GM18909 (cell line): ENCODE measurements around the gene CEP120.
"Not testable (repeated sequence)": the region's sequence is repeated elsewhere in the genome, so short reads cannot be mapped to it uniquely, and the experiment has no call there.

Source experiments
- ATAC-seq: cut with Tn5 transposase; IDR thresholded peaks from one replicate; pipeline ENCODE4 v1.9.1; 2021; ENCODE audit warnings: mild to moderate bottlenecking; ENCODE audit not compliant: unreplicated experiment, poor library complexity

Gene CEP120

DNA sequence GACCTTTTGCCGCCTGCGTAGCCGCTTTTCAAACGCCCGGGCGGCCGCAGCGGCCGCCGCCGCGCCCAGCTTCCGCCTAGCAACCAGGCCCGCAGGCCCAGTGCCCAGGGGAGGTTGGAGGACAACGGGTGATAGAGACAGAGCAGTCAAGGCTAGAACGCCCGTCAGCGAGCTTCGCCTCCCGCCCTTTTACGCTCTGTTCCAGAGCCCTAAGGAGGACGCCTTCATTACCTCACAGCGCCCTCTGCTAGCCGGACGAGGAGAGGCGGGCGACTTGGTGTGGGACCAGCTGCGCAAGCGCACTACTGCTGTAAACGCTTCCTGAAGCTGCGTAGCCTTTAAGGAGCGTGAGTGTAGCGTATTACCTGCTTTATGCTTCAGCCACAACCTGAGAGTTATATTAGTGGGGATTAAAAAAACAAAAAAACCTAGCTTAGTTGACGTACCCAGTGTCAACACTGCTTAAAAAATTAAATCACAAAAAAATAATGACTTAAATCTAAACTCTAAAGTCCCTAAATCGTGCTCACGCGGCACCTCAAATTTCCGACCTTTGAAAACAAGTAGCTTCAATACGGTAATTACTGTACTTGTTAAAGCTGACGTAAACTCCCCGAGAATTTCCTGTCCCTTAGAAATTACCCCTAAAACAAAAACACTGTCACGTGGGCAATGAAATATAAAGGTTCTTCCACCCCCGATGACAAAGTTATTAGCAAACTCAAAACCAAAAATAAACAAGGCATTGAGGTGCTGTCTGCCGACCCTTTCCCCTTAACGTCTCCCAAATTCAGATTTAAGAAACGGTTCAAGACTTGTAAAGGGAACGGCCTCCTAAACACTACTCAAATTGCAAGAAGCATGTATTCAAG lies at the start of gene CEP120:
Gene CEP120 (minus strand): TSS at position 126 of the 872 bp plus-strand sequence. CDS start 405 bp downstream, outside the sequence.
- ATAC-seq = peak; percentile 98

- no peak for ATAC-seq
Measured at GRCh38 chr5:123472150-123472924, 49.1 kb upstream of the CEP120 start.

DNA sequence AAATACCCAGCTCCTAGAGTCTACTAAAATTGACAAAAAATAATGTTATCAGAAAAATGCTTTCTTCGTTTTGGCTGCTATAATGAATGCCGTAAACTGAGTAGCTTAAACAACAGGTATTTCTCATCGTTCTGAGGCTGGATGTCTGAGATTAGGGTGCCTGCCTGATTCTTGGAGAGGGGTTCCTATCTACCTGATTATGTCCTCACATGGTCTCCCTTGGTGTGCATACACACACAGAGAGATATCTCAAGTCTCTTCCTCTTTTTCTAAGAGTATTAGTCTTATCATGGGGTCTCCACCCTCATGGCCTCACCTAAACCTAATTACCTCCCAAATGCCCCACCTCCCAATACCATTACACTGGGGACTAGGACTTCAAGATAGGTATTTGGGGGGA lies 48.2 kb upstream of the CEP120 start:
- no peak for ATAC-seq

DNA sequence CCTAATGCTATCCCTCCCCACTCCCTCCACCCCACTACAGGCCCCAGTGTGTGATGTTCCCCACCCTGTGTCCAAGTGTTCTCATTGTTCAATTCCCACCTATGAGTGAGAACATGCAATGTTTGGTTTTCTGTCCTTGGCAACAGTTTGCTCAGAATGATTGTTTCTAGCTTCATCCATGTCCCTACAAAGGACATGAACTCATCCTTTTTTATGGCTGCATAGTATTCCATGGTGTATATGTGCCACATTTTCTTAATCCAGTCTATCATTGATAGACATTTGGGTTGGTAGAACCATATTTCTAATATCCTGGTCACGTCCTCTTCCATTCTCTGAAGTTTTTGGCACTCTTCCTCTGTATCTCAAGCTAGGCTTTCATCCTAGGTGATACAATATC lies 43.6 kb upstream of the CEP120 start:
- ATAC-seq = not testable (repeated sequence)

GRCh38 chr5:123460296-123460729 lies 37.1 kb upstream of the CEP120 start:
- ATAC-seq = no peak

DNA sequence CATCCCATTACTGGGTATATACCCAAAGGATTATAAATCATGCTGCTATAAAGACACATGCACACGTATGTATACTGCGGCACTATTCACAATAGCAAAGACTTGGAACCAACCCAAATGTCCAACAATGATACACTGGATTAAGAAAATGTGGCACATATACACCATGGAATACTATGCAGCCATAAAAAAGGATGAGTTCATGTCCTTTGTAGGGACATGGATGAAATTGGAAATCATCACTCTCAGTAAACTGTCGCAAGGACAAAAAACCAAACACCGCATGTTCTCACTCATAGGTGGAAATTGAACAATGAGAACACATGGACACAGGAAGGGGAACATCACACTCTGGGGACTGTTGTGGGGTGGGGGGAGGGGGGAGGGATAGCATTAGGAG lies 35.8 kb upstream of the CEP120 start:
- not testable (repeated sequence) for ATAC-seq

GRCh38 chr5:123456242-123456641 lies 33.0 kb upstream of the CEP120 start:
- no peak for ATAC-seq

DNA sequence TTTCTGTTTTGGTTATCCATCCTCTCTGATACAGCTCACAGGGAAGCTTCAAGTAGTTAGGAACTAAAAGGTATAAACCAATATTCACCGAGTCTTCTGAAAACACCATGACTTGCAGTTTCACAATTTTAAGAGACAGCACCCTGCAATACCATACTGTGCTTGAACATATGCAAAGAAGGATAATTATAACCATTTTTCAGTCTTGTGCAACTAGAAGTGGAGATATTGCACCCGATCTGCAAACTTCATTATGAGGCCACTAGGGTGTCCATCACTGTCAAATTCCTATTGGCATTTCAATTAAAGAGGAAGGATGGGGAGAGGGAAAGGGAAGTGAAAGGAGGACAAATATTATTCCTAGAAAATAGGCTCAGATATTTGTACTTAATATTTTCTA lies 32.4 kb upstream of the CEP120 start:
- peak; percentile 88 for ATAC-seq

GRCh38 chr5:123455095-123455494 lies 31.9 kb upstream of the CEP120 start:
- peak; percentile 57 for ATAC-seq

DNA sequence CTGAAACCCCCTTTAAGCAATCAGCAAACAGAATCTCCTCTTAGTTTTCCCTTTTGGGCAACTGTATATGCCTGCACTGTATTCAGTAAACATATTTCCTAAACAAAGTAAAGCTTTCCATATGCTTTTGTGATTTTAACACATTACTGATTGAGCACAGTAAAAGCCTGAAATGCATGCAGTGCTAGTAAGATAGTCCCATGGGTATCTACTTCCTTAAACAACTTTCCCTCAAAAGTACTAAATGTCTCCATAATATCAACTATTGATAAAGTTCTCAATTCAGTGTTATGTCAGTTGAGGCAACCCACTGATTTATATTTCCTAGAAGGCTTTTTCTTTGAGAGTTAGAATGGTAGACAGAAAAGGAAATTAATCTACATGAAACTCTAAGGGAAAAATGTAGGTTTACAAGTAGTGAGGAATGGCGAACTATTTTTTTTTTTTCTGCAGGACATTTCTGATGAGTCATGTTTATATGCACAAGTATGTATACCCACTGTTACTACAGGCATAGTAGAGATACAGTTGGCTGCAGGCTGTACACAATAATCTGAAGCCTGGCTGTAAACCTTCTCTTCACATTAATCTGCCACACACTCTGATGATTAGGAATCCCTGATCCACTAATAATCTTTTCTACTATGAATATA lies 31.2 kb upstream of the CEP120 start:
- no peak for ATAC-seq

DNA sequence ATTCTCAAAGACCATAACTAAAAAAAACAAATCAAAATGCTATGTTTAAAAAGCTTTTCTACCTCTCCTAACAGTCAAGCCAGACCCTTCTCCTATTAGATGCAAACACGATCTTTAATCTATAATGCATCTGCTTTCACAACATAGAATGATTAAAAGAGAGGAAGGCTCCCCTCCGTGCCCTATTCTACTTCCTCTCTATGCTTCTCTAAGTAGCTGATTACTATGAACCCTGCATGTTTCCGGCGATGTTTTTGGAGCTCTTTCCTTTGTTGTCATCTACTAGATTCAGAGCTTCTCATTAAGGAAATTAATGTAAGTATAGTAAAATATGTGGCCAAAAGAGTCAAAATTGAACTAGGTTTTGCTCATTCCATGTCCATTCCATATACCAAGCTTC lies 29.2 kb upstream of the CEP120 start:
- ATAC-seq = no peak

GRCh38 chr5:123451047-123451446 lies 27.8 kb upstream of the CEP120 start:
- no peak for ATAC-seq

DNA sequence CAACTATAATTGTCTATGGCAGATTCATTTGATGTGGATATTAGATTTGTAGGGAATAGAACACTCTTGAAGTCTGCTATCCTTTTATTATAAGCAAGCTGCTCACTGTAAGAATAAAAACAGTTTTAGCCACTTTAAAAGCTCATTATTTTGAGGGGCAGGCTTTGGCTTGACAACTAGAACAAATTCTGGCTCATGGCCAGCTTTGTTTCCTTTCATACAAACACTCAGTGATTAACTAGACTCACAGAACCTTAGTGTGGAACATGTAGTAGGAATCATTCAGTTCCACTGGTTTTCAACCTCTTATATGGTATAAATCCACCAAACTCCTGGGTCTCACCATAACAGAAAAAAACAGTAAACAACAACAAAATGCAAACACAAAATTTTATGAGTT lies 27.4 kb upstream of the CEP120 start:
- no peak for ATAC-seq

- ATAC-seq = no peak
Measured at GRCh38 chr5:123450114-123450513, 26.9 kb upstream of the CEP120 start.

DNA sequence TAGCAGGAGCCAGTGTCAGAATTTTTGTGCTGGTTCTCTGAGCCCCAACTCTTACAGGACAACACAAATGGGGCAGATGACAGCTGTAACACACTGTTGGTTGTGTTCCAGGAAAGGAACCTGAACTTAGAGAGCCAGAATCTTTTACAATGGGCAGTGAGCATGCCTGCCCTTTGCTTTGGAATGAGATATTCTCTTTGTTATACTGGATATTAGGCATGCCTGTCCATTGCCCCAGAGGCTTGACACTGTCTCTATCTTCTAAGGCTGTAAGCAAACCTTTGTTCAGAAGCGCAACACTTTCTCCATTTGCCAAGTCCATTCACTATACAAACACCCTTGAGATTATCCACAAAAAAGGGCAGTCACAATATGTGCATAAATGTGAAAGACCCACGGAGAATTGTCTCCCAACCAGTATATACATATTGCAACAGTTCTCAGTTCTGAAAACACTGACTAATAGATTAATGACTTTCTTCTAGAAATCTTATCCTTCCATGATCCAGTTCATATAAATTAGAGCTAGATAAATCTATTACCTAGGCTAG lies 26.3 kb upstream of the CEP120 start:
- ATAC-seq = no peak

GRCh38 chr5:123448743-123449142 lies 25.5 kb upstream of the CEP120 start:
- ATAC-seq = no peak

GRCh38 chr5:123448017-123448617 lies 24.9 kb upstream of the CEP120 start:
- ATAC-seq = peak; percentile 90

GRCh38 chr5:123444016-123444415 lies 20.8 kb upstream of the CEP120 start:
- ATAC-seq = no peak

- ATAC-seq = peak; percentile 55
Measured at GRCh38 chr5:123441408-123441807, 18.2 kb upstream of the CEP120 start.
